ENCODE data around the gene MCRS1. TPM values are rescaled to one million over a fixed set of nuclear protein-coding genes. Genes with fewer than 3 reads are reported as not detected.

The MCRS1 gene
- polyA plus RNA-seq, 3 donors from 2014 or later = 76.3 to 101 (median 88.2) TPM

GRCh38 chr12:49548481-49548821, 19.5 kb downstream of the MCRS1 start:
- H3K27ac Mint-ChIP-seq = peak overlapping the region in 1 of 6 donors; percentile 30
- peaks cover 0 to 2% (median 0%) of the 10 kb centered on the region in 6 donors for H3K9me3 Mint-ChIP-seq
- peak overlapping the region in 3 of 5 donors; percentile 63 to 84 (median 76) for H3K4me3 Mint-ChIP-seq
- no peak for DNase-seq
- H3K36me3 Mint-ChIP-seq = peaks cover 0 to 5% (median 0%) of the 10 kb centered on the region in 3 donors
- H3K27me3 Mint-ChIP-seq (ENCODE audit: low read depth in 3 of 3) = peaks cover 4 to 15% (median 7%) of the 10 kb centered on the region in 3 donors
- peaks cover 6% of the 10 kb centered on the region in 2 donors for H3K4me1 Mint-ChIP-seq

- Mint-ChIP-seq H3K36me3 (peaks cover 0 to 5% (median 0%) of the 10 kb centered on the region in 3 donors), H3K27ac (no peak overlapping the region), H3K27me3 (ENCODE audit: low read depth in 3 of 3) (peaks cover 4 to 14% (median 7%) of the 10 kb centered on the region in 3 donors), H3K9me3 (peaks cover 0 to 2% (median 0%) of the 10 kb centered on the region in 6 donors), H3K4me1 (peaks cover 6% of the 10 kb centered on the region in 2 donors), H3K4me3 (peak overlapping the region in 1 of 5 donors; percentile 44)
- no peak for DNase-seq
Observed at GRCh38 chr12:49547090-49547690, 20.8 kb downstream of the MCRS1 start.

- Mint-ChIP-seq H3K36me3 (peaks cover 0 to 5% (median 0%) of the 10 kb centered on the region in 3 donors), H3K27ac (no peak overlapping the region), H3K4me3 (no peak overlapping the region), H3K4me1 (peaks cover 6% of the 10 kb centered on the region in 2 donors), H3K9me3 (peaks cover 0 to 2% (median 0%) of the 10 kb centered on the region in 6 donors), H3K27me3 (ENCODE audit: low read depth in 3 of 3) (peaks cover 4 to 14% (median 7%) of the 10 kb centered on the region in 3 donors)
- DNase-seq = no peak
Observed at GRCh38 chr12:49546481-49546880, 21.5 kb downstream of the MCRS1 start.

- no peak overlapping the region for H3K27ac Mint-ChIP-seq
- peaks cover 6% of the 10 kb centered on the region in 2 donors for H3K4me1 Mint-ChIP-seq
- no peak overlapping the region for H3K4me3 Mint-ChIP-seq
- H3K27me3 Mint-ChIP-seq (ENCODE audit: low read depth in 3 of 3) = peaks cover 6 to 13% (median 7%) of the 10 kb centered on the region in 3 donors
- no peak for DNase-seq
- peaks cover 0 to 5% (median 0%) of the 10 kb centered on the region in 3 donors for H3K36me3 Mint-ChIP-seq
- H3K9me3 Mint-ChIP-seq = peaks cover 0 to 2% (median 0%) of the 10 kb centered on the region in 6 donors
Observed at GRCh38 chr12:49545815-49546214, 22.1 kb downstream of the MCRS1 start.

- peaks cover 5 to 6% of the 10 kb centered on the region in 2 donors for H3K4me1 Mint-ChIP-seq
- H3K36me3 Mint-ChIP-seq = peaks cover 0 to 5% (median 0%) of the 10 kb centered on the region in 3 donors
- H3K27ac Mint-ChIP-seq = no peak overlapping the region
- peaks cover 6 to 20% (median 13%) of the 10 kb centered on the region in 3 donors for H3K27me3 Mint-ChIP-seq (ENCODE audit: low read depth in 3 of 3)
- H3K9me3 Mint-ChIP-seq = peaks cover 0 to 2% (median 0%) of the 10 kb centered on the region in 6 donors
- DNase-seq = no peak
- H3K4me3 Mint-ChIP-seq = no peak overlapping the region
Observed at GRCh38 chr12:49543914-49544815, 23.8 kb downstream of the MCRS1 start.

GRCh38 chr12:49543221-49543913, 24.6 kb downstream of the MCRS1 start:
- Mint-ChIP-seq H3K27ac (peak overlapping the region in 1 of 6 donors; percentile 72), H3K9me3 (peaks cover 0 to 2% (median 0%) of the 10 kb centered on the region in 6 donors), H3K4me1 (peaks cover 3 to 5% of the 10 kb centered on the region in 2 donors), H3K27me3 (ENCODE audit: low read depth in 3 of 3) (peaks cover 6 to 20% (median 13%) of the 10 kb centered on the region in 3 donors), H3K4me3 (no peak overlapping the region), H3K36me3 (peaks cover 0 to 5% (median 0%) of the 10 kb centered on the region in 3 donors)
- no peak for DNase-seq

- no peak overlapping the region for H3K27ac Mint-ChIP-seq
- H3K4me1 Mint-ChIP-seq = peaks cover 5 to 6% of the 10 kb centered on the region in 2 donors
- no peak for DNase-seq
- H3K36me3 Mint-ChIP-seq = peaks cover 0 to 5% (median 0%) of the 10 kb centered on the region in 3 donors
- H3K27me3 Mint-ChIP-seq (ENCODE audit: low read depth in 3 of 3) = peaks cover 6 to 25% (median 8%) of the 10 kb centered on the region in 3 donors
- H3K4me3 Mint-ChIP-seq = no peak overlapping the region
- peaks cover 0 to 2% (median 0%) of the 10 kb centered on the region in 6 donors for H3K9me3 Mint-ChIP-seq
Observed at GRCh38 chr12:49542592-49543160, 25.3 kb downstream of the MCRS1 start.

GRCh38 chr12:49541911-49542505, 25.9 kb downstream of the MCRS1 start:
- peaks cover 0 to 2% (median 0%) of the 10 kb centered on the region in 6 donors for H3K9me3 Mint-ChIP-seq
- peaks cover 0 to under 1% (median 0%) of the 10 kb centered on the region in 3 donors for H3K36me3 Mint-ChIP-seq
- H3K27me3 Mint-ChIP-seq (ENCODE audit: low read depth in 3 of 3) = peaks cover 9 to 23% (median 13%) of the 10 kb centered on the region in 3 donors
- DNase-seq = no peak
- H3K4me1 Mint-ChIP-seq = peaks cover 10% of the 10 kb centered on the region in 2 donors
- H3K27ac Mint-ChIP-seq = peak overlapping the region in 1 of 6 donors; percentile 53
- no peak overlapping the region for H3K4me3 Mint-ChIP-seq

- no peak for DNase-seq
- Mint-ChIP-seq H3K36me3 (no peaks in the 10 kb centered on the region), H3K27ac (peak overlapping the region in 1 of 6 donors; percentile 20), H3K4me3 (no peak overlapping the region), H3K27me3 (ENCODE audit: low read depth in 3 of 3) (peaks cover 14 to 25% (median 18%) of the 10 kb centered on the region in 3 donors), H3K4me1 (peaks cover 10% of the 10 kb centered on the region in 2 donors), H3K9me3 (peaks cover 0 to 4% (median 0%) of the 10 kb centered on the region in 6 donors)
Observed at GRCh38 chr12:49541140-49541861, 26.6 kb downstream of the MCRS1 start.

GRCh38 chr12:49540229-49541139, 27.5 kb downstream of the MCRS1 start:
- H3K27ac Mint-ChIP-seq = peak overlapping the region in 1 of 6 donors; percentile 36
- peaks cover 0 to 4% (median 0%) of the 10 kb centered on the region in 6 donors for H3K9me3 Mint-ChIP-seq
- peaks cover 10% of the 10 kb centered on the region in 2 donors for H3K4me1 Mint-ChIP-seq
- H3K36me3 Mint-ChIP-seq = no peaks in the 10 kb centered on the region
- no peak for DNase-seq
- H3K27me3 Mint-ChIP-seq (ENCODE audit: low read depth in 3 of 3) = peaks cover 12 to 30% (median 18%) of the 10 kb centered on the region in 3 donors
- peak overlapping the region in 4 of 5 donors; percentile 10 to 67 (median 26) for H3K4me3 Mint-ChIP-seq

GRCh38 chr12:49539406-49540228, 28.3 kb downstream of the MCRS1 start:
- H3K36me3 Mint-ChIP-seq = no peaks in the 10 kb centered on the region
- H3K27ac Mint-ChIP-seq = peak overlapping the region in 1 of 6 donors; percentile 36
- peaks cover 12 to 28% (median 18%) of the 10 kb centered on the region in 3 donors for H3K27me3 Mint-ChIP-seq (ENCODE audit: low read depth in 3 of 3)
- H3K4me3 Mint-ChIP-seq = peak overlapping the region; percentile 44 to 67 (median 61)
- H3K9me3 Mint-ChIP-seq = peaks cover 0 to 3% (median 0%) of the 10 kb centered on the region in 6 donors
- H3K4me1 Mint-ChIP-seq = peaks cover 10% of the 10 kb centered on the region in 2 donors
- no peak for DNase-seq

Data from immature natural killer cell (primary cell).